Heart right ventricle (tissue), 16 donors: ENCODE results near the gene FCGBP. TPM values are rescaled to one million over a fixed set of nuclear protein-coding genes. Genes with fewer than 3 reads are reported as not detected.

Experiments
- ATAC-seq, 8 donors: fragments of 200-7000 bp; cut with Tn5 transposase; one replicate each; pipeline ENCODE4 v1.9.1; 2020; ENCODE audit warnings: mild to moderate bottlenecking in 8 of 8, moderate library complexity in 8 of 8, moderate number of reproducible peaks in 1 of 8
- DNase-seq, 2 donors: peaks; one replicate each; pipeline ENCODE4 v3.0.0-alpha.2; 2020
- H3K27ac ChIP-seq, 10 donors: fragments of 200-600 bp; sonication (generic) in 2 of 10; one replicate each; pipeline versions ENCODE4 v1.5.0 to v1.8.0; 2020 to 2022; ENCODE audit warnings: mild to moderate bottlenecking in 3 of 10
- H3K27me3 ChIP-seq, 7 donors: fragments of 200-600 bp; one replicate each; pipeline ENCODE4 v1.8.0; 2021 to 2022; ENCODE audit warnings: mild to moderate bottlenecking in 2 of 7
- H3K36me3 ChIP-seq, 9 donors: fragments of 200-600 bp; sonication (generic) in 1 of 9; one replicate each; pipeline versions ENCODE4 v1.5.0 to v1.8.0; 2020 to 2022; ENCODE audit warnings: mild to moderate bottlenecking in 2 of 9
- H3K4me1 ChIP-seq, 9 donors: fragments of 200-600 bp; sonication (generic) in 1 of 9; one replicate each; pipeline versions ENCODE4 v1.5.0 to v1.8.0; 2020 to 2022; ENCODE audit warnings: mild to moderate bottlenecking in 4 of 9
- H3K4me3 ChIP-seq, 10 donors: fragments of 200-600 bp; sonication (generic) in 2 of 10; one replicate each; pipeline versions ENCODE4 v1.5.0 to v1.8.0; 2020 to 2022; ENCODE audit warnings: mild to moderate bottlenecking in 7 of 10, moderate library complexity in 2 of 10
- H3K9me3 ChIP-seq, 11 donors: fragments of 200-600 bp in 10 of 11; sonication (generic) in 2 of 11; one replicate each; pipeline versions ENCODE4 v1.5.0 to v1.8.0; 2013 to 2022; ENCODE audit warnings: mild to moderate bottlenecking in 2 of 11, control low read depth in 1 of 11, moderate library complexity in 1 of 11
- WGBS, 2 donors: extraction: QIAGEN DNeasy Blood & Tissue Kit; methylation state at CpG; one replicate each; pipeline ENCODE4 v1.1.7; 2013; ENCODE audit warnings: inconsistent platforms in 1 of 2; 5-methylcytosine and 5-hydroxymethylcytosine counted together
- intact Hi-C, 10 donors: fragments of 100-400 bp; cut with DNase I; formaldehyde crosslinking; loops; one replicate each; pipeline versions ENCODE4 v1.11.1 to v1.14.2; 2022
- polyA plus RNA-seq, 2 donors: library from polyadenylated mRNA; stranded (reverse); fragments of 200-250 nt; gene quantifications; one replicate each; pipeline ENCODE4 v1.2.3, GENCODE V29; 2013
- total RNA-seq, 10 donors: library from RNA; stranded (reverse); fragmentation: NEBNext Ultra II Directional in 3 of 10; extraction: Animal tissue kit (Norgen Biotek cat#: 25700) in 3 of 10; gene quantifications; one replicate each; pipeline versions ENCODE4 v1.2.1 to v1.2.4, GENCODE V29; 2021 to 2023
- TF ChIP-seq, protein P1 (sequence below), 9 donors: fragments of 200-600 bp; sonication (generic) in 2 of 9; IDR thresholded peaks; one replicate each; pipeline versions ENCODE4 v1.5.0 to v1.8.0; 2021 to 2022; ENCODE audit warnings: antibody characterized with exemption in 9 of 9, mild to moderate bottlenecking in 5 of 9, moderate library complexity in 1 of 9
- donor health status: Arrhythmogenic right ventricular cardiomyopathy.
- donor health status: ischemic (EF 13 %, LVEDD 7.1; RV severe dilation, severe dysfunction).
- donor health status: healthy with polysubstance abuse.
- donor health status: DM: no; HTN: yes; CAD: no.
- donor health status: DM: no; HTN: no; CAD: no.
- donor health status: ischemic (EF 25% LVEDD 6.9; RV normal size, moderate dysfunction).
- donor health status: ischemic (EF 25% LVEDD 5.7; RV mildly dilated, moderate dysfunction).
- donor health status: healthy.
- donor health status: DM: yes; HTN: yes; CAD: no.
- donor health status: Ischemic cardiomyopathy.
- donor health status: ischemic (EF 35%, LVEDD 5.7; RV mildly dilated, moderate dysfunction).
- donor health status: nonischemic (EF 11% LVEDD 7.7; RV severe dilation, severe dysfunction).
- donor health status: DM: yes; HTN: yes; CAD: no.
- donor health status: PGD.
- donor health status: ischemic (EF 29% LVEDD 5.4; RV normal size, mild dysfunction).
- donor health status: nonischemic (EF 23%, LVEDD 6.1; RV moderate dilation, normal function).

FCGBP gene
- total and polyA plus RNA-seq, 12 donors = 0.30 to 42.3 (median 1.5) TPM

DNA sequence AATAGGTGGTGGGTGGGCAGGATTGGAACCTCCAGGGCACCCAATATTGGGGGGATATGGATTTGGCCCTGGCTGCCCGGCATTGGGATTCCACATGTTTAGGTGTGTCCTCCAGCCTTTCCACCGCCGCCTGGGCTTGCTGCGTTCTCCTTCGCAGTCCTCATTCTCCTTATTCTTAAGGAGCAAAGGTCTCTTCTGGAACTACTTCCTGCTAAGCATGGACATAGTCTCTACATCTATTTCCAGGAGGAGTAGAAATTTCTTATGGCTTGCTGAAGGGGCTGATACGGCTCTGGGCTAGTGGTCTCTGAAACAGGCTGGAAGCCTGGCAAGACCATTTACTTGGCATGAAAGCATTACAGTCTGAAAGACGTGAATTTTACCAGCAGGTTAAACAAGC, 9.2 kb upstream of the FCGBP start:
- 93 to 94% methylated on average over 7 of the region's 7 CpGs for WGBS, 2 donors
- Histone ChIP-seq H3K4me3 (no peak overlapping the region), H3K9me3 (peaks cover 0 to 26% (median 10%) of the 10 kb centered on the region in 11 donors), H3K36me3 (no peaks in the 10 kb centered on the region), H3K27ac (peak overlapping the region in 1 of 10 donors; percentile 29), H3K27me3 (peaks cover 0 to 65% (median 6%) of the 10 kb centered on the region in 7 donors), H3K4me1 (peaks cover 0 to 55% (median 0%) of the 10 kb centered on the region in 9 donors)
- intact Hi-C loops = no loop called here
- ATAC-seq = no peak
- TF ChIP-seq, protein P1, sequence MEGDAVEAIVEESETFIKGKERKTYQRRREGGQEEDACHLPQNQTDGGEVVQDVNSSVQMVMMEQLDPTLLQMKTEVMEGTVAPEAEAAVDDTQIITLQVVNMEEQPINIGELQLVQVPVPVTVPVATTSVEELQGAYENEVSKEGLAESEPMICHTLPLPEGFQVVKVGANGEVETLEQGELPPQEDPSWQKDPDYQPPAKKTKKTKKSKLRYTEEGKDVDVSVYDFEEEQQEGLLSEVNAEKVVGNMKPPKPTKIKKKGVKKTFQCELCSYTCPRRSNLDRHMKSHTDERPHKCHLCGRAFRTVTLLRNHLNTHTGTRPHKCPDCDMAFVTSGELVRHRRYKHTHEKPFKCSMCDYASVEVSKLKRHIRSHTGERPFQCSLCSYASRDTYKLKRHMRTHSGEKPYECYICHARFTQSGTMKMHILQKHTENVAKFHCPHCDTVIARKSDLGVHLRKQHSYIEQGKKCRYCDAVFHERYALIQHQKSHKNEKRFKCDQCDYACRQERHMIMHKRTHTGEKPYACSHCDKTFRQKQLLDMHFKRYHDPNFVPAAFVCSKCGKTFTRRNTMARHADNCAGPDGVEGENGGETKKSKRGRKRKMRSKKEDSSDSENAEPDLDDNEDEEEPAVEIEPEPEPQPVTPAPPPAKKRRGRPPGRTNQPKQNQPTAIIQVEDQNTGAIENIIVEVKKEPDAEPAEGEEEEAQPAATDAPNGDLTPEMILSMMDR (IDR thresholded peaks at IDR 0.05) = no peak
- no peak for DNase-seq

DNA sequence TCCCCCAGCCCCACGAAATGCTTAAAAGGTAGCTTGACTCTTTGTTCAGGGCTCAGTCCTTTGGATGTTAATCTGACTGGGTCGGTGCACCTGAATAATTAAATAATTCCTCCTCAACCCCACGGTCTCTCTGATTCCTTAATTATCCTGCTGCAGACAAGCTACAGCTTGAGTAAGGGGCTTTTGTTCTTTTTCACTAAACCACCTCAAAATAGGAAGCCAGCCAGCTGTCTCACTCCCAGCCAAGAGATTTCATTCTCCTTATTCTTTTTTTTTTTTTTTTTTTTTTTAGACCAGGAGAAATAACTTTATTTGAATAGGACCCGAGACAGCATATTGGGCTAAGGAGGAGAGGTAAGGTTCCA, 7.9 kb upstream of the FCGBP start:
- H3K36me3 ChIP-seq = no peaks in the 10 kb centered on the region
- intact Hi-C loops = no loop called here
- H3K27me3 ChIP-seq = peaks cover 0 to 53% (median 3%) of the 10 kb centered on the region in 7 donors
- peak overlapping the region in 1 of 10 donors; percentile 55 for H3K27ac ChIP-seq
- TF ChIP-seq, protein P1 (IDR thresholded peaks at IDR 0.05) = no peak
- no peak for ATAC-seq
- peaks cover 0 to 26% (median 10%) of the 10 kb centered on the region in 11 donors for H3K9me3 ChIP-seq
- H3K4me1 ChIP-seq = peaks cover 0 to 67% (median 0%) of the 10 kb centered on the region in 9 donors
- DNase-seq = no peak
- WGBS, 2 donors = 49 to 57% methylated on average over 4 of the region's 4 CpGs
- no peak overlapping the region for H3K4me3 ChIP-seq

DNA sequence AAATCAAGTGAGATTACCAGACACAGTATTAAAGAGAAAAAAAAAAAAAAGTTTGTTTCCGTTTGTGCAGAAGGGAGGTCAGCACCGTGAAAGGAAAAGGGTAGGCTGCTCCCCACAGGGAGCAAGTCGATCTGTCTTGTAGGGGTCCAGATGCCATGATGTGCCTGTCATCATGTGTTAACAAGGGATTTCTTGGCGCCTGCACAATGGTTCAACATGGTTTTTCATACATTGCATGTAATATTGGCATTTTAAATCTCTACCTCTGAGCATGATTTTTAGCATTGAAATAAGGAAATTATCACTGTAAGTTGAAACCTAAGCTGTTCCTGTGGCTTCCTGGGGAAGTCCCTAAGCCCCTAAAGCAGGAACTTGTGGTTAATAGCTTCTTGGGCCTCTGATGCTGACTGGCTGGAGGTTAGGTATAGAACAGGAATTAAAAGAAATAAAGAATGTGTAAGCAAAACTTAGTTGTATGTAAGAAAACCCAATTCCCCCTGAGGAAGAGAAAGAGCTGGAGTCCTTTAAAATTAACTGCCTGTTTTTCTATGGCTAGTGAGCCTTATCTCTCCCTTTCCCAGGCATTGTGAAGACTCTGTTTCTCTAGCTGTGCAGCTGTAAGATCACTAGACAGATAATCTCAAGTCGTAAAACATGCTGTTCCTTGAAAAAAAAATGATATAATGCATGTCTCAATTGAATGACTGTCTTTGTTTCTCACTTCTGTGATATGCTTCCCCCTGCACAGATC, 7.4 kb upstream of the FCGBP start:
- DNase-seq (peak in 1 of 2 donors; percentile 14), ATAC-seq (peak in 6 of 8 donors; percentile 57 to 76 (median 69))
- H3K27me3 ChIP-seq = peaks cover 0 to 51% (median 3%) of the 10 kb centered on the region in 7 donors
- peaks cover 0 to 26% (median 10%) of the 10 kb centered on the region in 11 donors for H3K9me3 ChIP-seq
- H3K4me1 ChIP-seq = peaks cover 0 to 70% (median 0%) of the 10 kb centered on the region in 9 donors
- H3K27ac ChIP-seq = peak overlapping the region in 3 of 10 donors; percentile 7 to 69 (median 33)
- intact Hi-C loops = no loop called here
- 12 to 24% methylated on average over 5 of the region's 5 CpGs for WGBS, 2 donors
- H3K4me3 ChIP-seq = peak overlapping the region in 1 of 10 donors; percentile 0
- no peaks in the 10 kb centered on the region for H3K36me3 ChIP-seq
- TF ChIP-seq, protein P1 (IDR thresholded peaks at IDR 0.05) = no peak

DNA sequence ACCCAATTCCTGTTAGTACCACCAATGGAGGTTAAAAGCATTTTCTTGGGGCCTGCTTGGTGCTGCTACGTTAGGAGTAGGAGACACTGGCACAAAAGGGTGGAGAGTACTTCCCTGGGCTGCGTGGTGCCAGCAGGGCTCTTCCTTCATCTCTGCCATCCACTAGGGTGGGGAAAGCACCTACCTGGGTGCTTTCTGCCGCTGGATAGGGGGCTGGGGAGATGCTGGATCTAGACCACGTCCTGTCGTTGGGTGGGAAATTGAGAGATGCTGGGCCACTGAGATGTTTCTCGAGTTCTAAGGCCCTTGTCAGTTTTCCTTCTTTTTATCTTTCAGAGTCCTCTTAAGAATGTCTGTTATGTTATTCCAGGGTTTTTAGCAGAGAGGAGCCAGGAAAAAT, 6.7 kb upstream of the FCGBP start:
- H3K4me3 ChIP-seq = peak overlapping the region in 1 of 10 donors; percentile 0
- peaks cover 0 to 52% (median 3%) of the 10 kb centered on the region in 7 donors for H3K27me3 ChIP-seq
- peaks cover 0 to 26% (median 10%) of the 10 kb centered on the region in 11 donors for H3K9me3 ChIP-seq
- intact Hi-C loops = no loop called here
- TF ChIP-seq, protein P1 (IDR thresholded peaks at IDR 0.05) = no peak
- ATAC-seq (no peak), DNase-seq (no peak)
- 50 to 58% methylated on average over 6 of the region's 6 CpGs for WGBS, 2 donors
- peak overlapping the region in 4 of 10 donors; percentile 7 to 69 (median 26) for H3K27ac ChIP-seq
- peaks cover 0 to 75% (median 0%) of the 10 kb centered on the region in 9 donors for H3K4me1 ChIP-seq
- H3K36me3 ChIP-seq = no peaks in the 10 kb centered on the region
